ENCODE data around the gene OSBPL7. TPM values are rescaled to one million over a fixed set of nuclear protein-coding genes. Genes with fewer than 3 reads are reported as not detected.

OSBPL7 gene
- total RNA-seq, 1 donor from 2014 or later, result 30.0 TPM

- H3K4me1 Mint-ChIP-seq (ENCODE audit: low read depth, unreplicated experiment), result no peaks in the 10 kb centered on the region
- H3K9me3 Mint-ChIP-seq (ENCODE audit: unreplicated experiment), result peaks cover 6% of the 10 kb centered on the region
- TF ChIP-seq CTCF (IDR thresholded peaks at IDR 0.05; ENCODE audit: partially characterized antibody, unreplicated experiment), result no peak
- no peak overlapping the region for H3K4me3 Mint-ChIP-seq (ENCODE audit: unreplicated experiment)
- H3K27ac Mint-ChIP-seq (ENCODE audit: unreplicated experiment), result no peak overlapping the region
- DNase-seq, result no peak
- H3K27me3 Mint-ChIP-seq (ENCODE audit: unreplicated experiment), result peaks cover 15% of the 10 kb centered on the region
- no peaks in the 10 kb centered on the region for H3K36me3 Mint-ChIP-seq (ENCODE audit: unreplicated experiment)
Measured at GRCh38 chr17:47860386-47860785, 38.8 kb upstream of the OSBPL7 start.

- Mint-ChIP-seq H3K9me3 (ENCODE audit: unreplicated experiment) (peaks cover 4% of the 10 kb centered on the region), H3K36me3 (ENCODE audit: unreplicated experiment) (no peaks in the 10 kb centered on the region), H3K4me3 (ENCODE audit: unreplicated experiment) (no peak overlapping the region), H3K27me3 (ENCODE audit: unreplicated experiment) (peaks cover 18% of the 10 kb centered on the region), H3K27ac (ENCODE audit: unreplicated experiment) (no peak overlapping the region), H3K4me1 (ENCODE audit: low read depth, unreplicated experiment) (peaks cover 7% of the 10 kb centered on the region)
- TF ChIP-seq CTCF (IDR thresholded peaks at IDR 0.05; ENCODE audit: partially characterized antibody, unreplicated experiment), result no peak
- DNase-seq, result no peak
Measured at GRCh38 chr17:47857551-47858455, 36.2 kb upstream of the OSBPL7 start.

DNA sequence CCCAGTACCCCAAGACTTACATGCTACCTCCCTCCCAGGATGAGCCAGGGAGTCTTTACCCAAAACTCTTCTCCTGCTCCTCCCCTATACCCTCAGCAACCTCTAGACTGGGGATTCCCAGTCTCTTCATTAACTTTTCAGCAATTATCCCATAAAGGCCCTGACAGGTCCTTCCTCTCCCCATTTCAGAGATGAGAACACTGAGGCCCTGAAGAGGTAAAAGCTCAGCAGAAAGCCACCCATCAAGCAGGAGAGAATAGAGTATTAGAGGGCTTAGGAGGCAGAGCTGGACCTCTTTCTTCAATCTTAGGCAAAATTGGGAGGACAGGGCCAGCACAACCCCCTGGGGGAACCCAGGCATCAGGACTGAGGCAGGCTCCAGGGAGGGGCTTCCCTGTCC is 35.2 kb upstream of the OSBPL7 start:
- H3K9me3 Mint-ChIP-seq (ENCODE audit: unreplicated experiment), result peaks cover 4% of the 10 kb centered on the region
- no peak overlapping the region for H3K4me3 Mint-ChIP-seq (ENCODE audit: unreplicated experiment)
- peaks cover 24% of the 10 kb centered on the region for H3K27me3 Mint-ChIP-seq (ENCODE audit: unreplicated experiment)
- H3K4me1 Mint-ChIP-seq (ENCODE audit: low read depth, unreplicated experiment), result peaks cover 15% of the 10 kb centered on the region
- TF ChIP-seq CTCF (IDR thresholded peaks at IDR 0.05; ENCODE audit: partially characterized antibody, unreplicated experiment), result no peak
- no peaks in the 10 kb centered on the region for H3K36me3 Mint-ChIP-seq (ENCODE audit: unreplicated experiment)
- no peak overlapping the region for H3K27ac Mint-ChIP-seq (ENCODE audit: unreplicated experiment)
- no peak for DNase-seq

GRCh38 chr17:47855737-47856136 is 34.1 kb upstream of the OSBPL7 start:
- DNase-seq, result no peak
- no peak for TF ChIP-seq CTCF (IDR thresholded peaks at IDR 0.05; ENCODE audit: partially characterized antibody, unreplicated experiment)
- Mint-ChIP-seq H3K4me1 (ENCODE audit: low read depth, unreplicated experiment) (peaks cover 17% of the 10 kb centered on the region), H3K36me3 (ENCODE audit: unreplicated experiment) (no peaks in the 10 kb centered on the region), H3K27ac (ENCODE audit: unreplicated experiment) (no peak overlapping the region), H3K4me3 (ENCODE audit: unreplicated experiment) (no peak overlapping the region), H3K27me3 (ENCODE audit: unreplicated experiment) (peaks cover 24% of the 10 kb centered on the region), H3K9me3 (ENCODE audit: unreplicated experiment) (peaks cover 4% of the 10 kb centered on the region)

DNA sequence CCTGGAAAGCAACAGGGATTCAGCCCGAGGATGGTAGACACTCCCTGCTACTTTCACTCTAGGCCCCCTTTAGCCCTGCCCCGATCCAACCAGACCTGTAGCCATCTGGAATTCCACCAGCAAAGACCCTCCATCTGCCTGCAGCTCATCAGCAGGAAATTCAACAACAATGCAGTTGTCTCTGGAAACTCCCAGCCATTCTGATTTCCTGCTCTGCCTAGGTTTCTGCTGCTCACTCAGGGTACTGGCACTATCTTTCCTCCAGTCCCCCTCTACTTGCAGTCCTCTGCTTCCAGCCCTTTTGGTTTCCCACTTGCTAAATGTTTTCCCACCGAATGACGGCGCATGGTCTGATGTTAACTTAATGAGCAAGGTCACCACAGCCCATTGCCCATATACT is 32.0 kb upstream of the OSBPL7 start:
- Mint-ChIP-seq H3K4me1 (ENCODE audit: low read depth, unreplicated experiment) (peaks cover 17% of the 10 kb centered on the region), H3K9me3 (ENCODE audit: unreplicated experiment) (peaks cover 2% of the 10 kb centered on the region), H3K4me3 (ENCODE audit: unreplicated experiment) (peak overlapping the region; percentile 58), H3K36me3 (ENCODE audit: unreplicated experiment) (no peaks in the 10 kb centered on the region), H3K27me3 (ENCODE audit: unreplicated experiment) (peaks cover 23% of the 10 kb centered on the region), H3K27ac (ENCODE audit: unreplicated experiment) (peak overlapping the region; percentile 45)
- TF ChIP-seq CTCF (IDR thresholded peaks at IDR 0.05; ENCODE audit: partially characterized antibody, unreplicated experiment), result no peak
- DNase-seq, result no peak
